Neural progenitor cell (in vitro differentiated cells): ENCODE results near the gene FCMR. TPM values are rescaled to one million over a fixed set of nuclear protein-coding genes. Genes with fewer than 3 reads are reported as not detected.
A peak's percentile ranks its signal among the peaks of the same experiment; 100 is the strongest.

ENCODE experiments used
- DNase-seq: peaks from one replicate; pipeline ENCODE4 v3.0.0-alpha.2; 2016; ENCODE audit warnings: low spot score
- H2AFZ ChIP-seq: fragments of 200-600 bp; sonication (generic); replicated peaks from 2 replicates; pipeline ENCODE4 v1.6.1; 2016; ENCODE audit warnings: antibody characterized with exemption
- H3F3A ChIP-seq: fragments of 200-600 bp; sonication (generic); 2 replicates; pipeline ENCODE4 v1.6.1; 2016; ENCODE audit warnings: antibody characterized with exemption, low read depth
- H3K27ac ChIP-seq: fragments of 200-600 bp; sonication (generic); 2 replicates; pipeline ENCODE4 v1.5.1; 2016; ENCODE audit warnings: mild to moderate bottlenecking
- H3K27me3 ChIP-seq: fragments of 200-600 bp; sonication (generic); 2 replicates; pipeline ENCODE4 v1.6.1; 2016; ENCODE audit warnings: mild to moderate bottlenecking, moderate library complexity
- H3K36me3 ChIP-seq: fragments of 200-600 bp; sonication (generic); 2 replicates; pipeline ENCODE4 v1.5.1; 2016
- H3K4me1 ChIP-seq: fragments of 200-600 bp; sonication (generic); 2 replicates; pipeline ENCODE4 v1.6.1; 2016; ENCODE audit warnings: mixed run types
- H3K4me2 ChIP-seq: fragments of 200-600 bp; sonication (generic); 2 replicates; pipeline ENCODE4 v1.6.1; 2016
- H3K4me3 ChIP-seq: fragments of 200-600 bp; sonication (generic); 2 replicates; pipeline ENCODE4 v1.5.1; 2016
- H3K79me2 ChIP-seq: fragments of 200-600 bp; sonication (generic); 2 replicates; pipeline ENCODE4 v1.6.1; 2016; ENCODE audit warnings: low read depth
- H3K9ac ChIP-seq: fragments of 200-600 bp; sonication (generic); 2 replicates; pipeline ENCODE4 v1.6.1; 2016
- H3K9me3 ChIP-seq: fragments of 200-600 bp; sonication (generic); 2 replicates; pipeline ENCODE4 v1.5.1; 2016; ENCODE audit warnings: low read depth
- H4K20me1 ChIP-seq: fragments of 200-600 bp; sonication (generic); 2 replicates; pipeline ENCODE4 v1.6.1; 2016; ENCODE audit warnings: low read depth
- H3K27ac Mint-ChIP-seq: 3 replicates; pipeline ENCODE4 v1.8.0; 2021; ENCODE audit warnings: mixed read lengths
- H3K27me3 Mint-ChIP-seq: 2 replicates; pipeline ENCODE4 v1.8.0; 2022; ENCODE audit warnings: low read depth, mild to moderate bottlenecking, inconsistent platforms, moderate library complexity, mixed read lengths; ENCODE audit not compliant: insufficient read depth
- H3K36me3 Mint-ChIP-seq: 3 replicates; pipeline ENCODE4 v1.8.0; 2021; ENCODE audit warnings: mixed read lengths
- H3K4me1 Mint-ChIP-seq: 3 replicates; pipeline ENCODE4 v1.8.0; 2021; ENCODE audit warnings: mixed read lengths
- H3K4me3 Mint-ChIP-seq: 3 replicates; pipeline ENCODE4 v1.8.0; 2021; ENCODE audit warnings: mild to moderate bottlenecking, moderate library complexity, mixed read lengths
- H3K9me3 Mint-ChIP-seq: 3 replicates; pipeline ENCODE4 v1.8.0; 2020; ENCODE audit warnings: mixed read lengths
- EZH2 ChIP-seq: fragments of 200-600 bp; sonication (generic); IDR thresholded peaks from 2 replicates; pipeline ENCODE4 v1.6.1; 2017; ENCODE audit warnings: antibody characterized with exemption, mild to moderate bottlenecking, moderate library complexity
- EZH2phosphoT487 ChIP-seq: fragments of 200-600 bp; sonication (generic); IDR thresholded peaks from 2 replicates; pipeline ENCODE4 v1.6.1; 2017; ENCODE audit warnings: antibody characterized with exemption
- total RNA-seq: library from RNA; depleted of rRNA; stranded (reverse); fragments of >200 nt; gene quantifications from 2 replicates; pipeline ENCODE4 v1.2.3, GENCODE V29; 2015; ENCODE audit warnings: low replicate concordance
- TF ChIP-seq, protein P1 (sequence below): fragments of 200-600 bp; sonication (generic); IDR thresholded peaks from 2 replicates; pipeline ENCODE4 v1.5.1; 2017; ENCODE audit warnings: antibody characterized with exemption, mild to moderate bottlenecking

FCMR gene
- total RNA-seq, 1 donor from 2014 or later = not detected

DNA sequence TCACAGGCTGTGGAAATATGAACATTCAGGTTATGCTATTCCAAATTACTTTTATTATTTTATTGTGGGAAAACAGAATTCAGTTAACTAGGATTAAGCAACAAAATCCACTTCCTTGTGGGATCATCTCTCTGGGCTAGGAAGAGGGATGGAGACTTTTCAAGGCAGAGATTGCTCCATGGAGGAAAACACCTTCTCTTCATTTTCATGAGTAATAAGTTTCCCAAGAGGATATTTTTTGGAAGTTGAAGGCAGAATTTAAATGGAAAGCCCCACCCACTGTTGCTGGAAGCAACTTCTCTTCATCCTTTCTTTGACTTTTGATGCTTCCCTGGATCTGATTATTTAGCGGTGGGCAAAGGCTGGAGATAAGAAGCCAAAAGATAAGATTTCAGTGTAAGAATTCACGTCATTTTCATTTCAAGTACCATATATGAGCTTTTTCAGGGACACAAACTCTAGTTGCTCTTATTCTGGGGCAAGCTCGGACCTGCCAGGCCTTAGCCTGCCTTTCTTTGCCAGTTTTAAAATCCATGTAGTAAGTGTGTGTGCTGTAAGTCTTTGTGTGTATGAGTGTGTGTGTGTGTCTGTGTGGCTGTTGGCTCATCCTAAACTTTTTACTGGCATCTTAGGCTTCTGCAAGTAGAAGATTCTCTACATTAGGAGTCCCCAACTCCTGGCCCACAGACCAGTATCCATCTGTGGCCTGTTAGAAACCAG, 36.2 kb downstream of the FCMR start:
- H3F3A ChIP-seq = no peaks in the 10 kb centered on the region
- H3K27ac Mint-ChIP-seq = peak overlapping the region; percentile 43
- H4K20me1 ChIP-seq = no peaks in the 10 kb centered on the region
- no peak overlapping the region for H3K4me3 ChIP-seq
- H3K4me1 Mint-ChIP-seq = no peaks in the 10 kb centered on the region
- no peak overlapping the region for H2AFZ ChIP-seq
- no peak for DNase-seq
- H3K79me2 ChIP-seq = no peaks in the 10 kb centered on the region
- no peaks in the 10 kb centered on the region for H3K9me3 ChIP-seq
- no peaks in the 10 kb centered on the region for H3K36me3 Mint-ChIP-seq
- no peaks in the 10 kb centered on the region for H3K27me3 Mint-ChIP-seq
- no peaks in the 10 kb centered on the region for H3K9me3 Mint-ChIP-seq
- H3K4me1 ChIP-seq = no peaks in the 10 kb centered on the region
- H3K27ac ChIP-seq = no peak overlapping the region
- no peak overlapping the region for H3K9ac ChIP-seq
- no peak overlapping the region for H3K4me3 Mint-ChIP-seq
- H3K4me2 ChIP-seq = no peak overlapping the region
- no peaks in the 10 kb centered on the region for H3K27me3 ChIP-seq
- H3K36me3 ChIP-seq = no peaks in the 10 kb centered on the region
- TF ChIP-seq, protein P1, sequence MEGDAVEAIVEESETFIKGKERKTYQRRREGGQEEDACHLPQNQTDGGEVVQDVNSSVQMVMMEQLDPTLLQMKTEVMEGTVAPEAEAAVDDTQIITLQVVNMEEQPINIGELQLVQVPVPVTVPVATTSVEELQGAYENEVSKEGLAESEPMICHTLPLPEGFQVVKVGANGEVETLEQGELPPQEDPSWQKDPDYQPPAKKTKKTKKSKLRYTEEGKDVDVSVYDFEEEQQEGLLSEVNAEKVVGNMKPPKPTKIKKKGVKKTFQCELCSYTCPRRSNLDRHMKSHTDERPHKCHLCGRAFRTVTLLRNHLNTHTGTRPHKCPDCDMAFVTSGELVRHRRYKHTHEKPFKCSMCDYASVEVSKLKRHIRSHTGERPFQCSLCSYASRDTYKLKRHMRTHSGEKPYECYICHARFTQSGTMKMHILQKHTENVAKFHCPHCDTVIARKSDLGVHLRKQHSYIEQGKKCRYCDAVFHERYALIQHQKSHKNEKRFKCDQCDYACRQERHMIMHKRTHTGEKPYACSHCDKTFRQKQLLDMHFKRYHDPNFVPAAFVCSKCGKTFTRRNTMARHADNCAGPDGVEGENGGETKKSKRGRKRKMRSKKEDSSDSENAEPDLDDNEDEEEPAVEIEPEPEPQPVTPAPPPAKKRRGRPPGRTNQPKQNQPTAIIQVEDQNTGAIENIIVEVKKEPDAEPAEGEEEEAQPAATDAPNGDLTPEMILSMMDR = no peak
- TF ChIP-seq EZH2phosphoT487 (no peak), EZH2 (no peak)

DNA sequence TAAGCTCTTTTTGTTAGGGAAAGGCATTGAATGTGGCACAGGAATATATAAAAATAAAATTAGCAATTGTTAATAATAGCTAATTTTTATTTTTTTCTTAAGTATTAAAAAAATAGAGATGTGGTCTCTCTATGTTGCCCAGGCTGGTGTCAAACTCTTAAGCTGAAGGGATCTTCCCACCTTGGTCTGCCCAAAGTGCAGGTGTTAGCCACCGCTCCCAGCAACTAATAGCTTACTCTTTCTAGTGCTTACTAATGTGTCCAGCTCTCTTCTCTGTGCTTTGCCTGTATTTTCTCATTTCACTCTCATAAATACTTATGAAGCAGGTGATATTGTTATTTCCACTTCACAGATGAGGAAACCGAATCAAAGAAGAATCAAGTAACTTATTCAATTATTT, 37.9 kb downstream of the FCMR start:
- DNase-seq = no peak
- H3K4me3 ChIP-seq = no peak overlapping the region
- Mint-ChIP-seq H3K9me3 (no peaks in the 10 kb centered on the region), H3K27ac (no peak overlapping the region), H3K4me1 (no peaks in the 10 kb centered on the region), H3K27me3 (no peaks in the 10 kb centered on the region), H3K4me3 (no peak overlapping the region), H3K36me3 (no peaks in the 10 kb centered on the region)
- no peak overlapping the region for H2AFZ ChIP-seq
- H3K79me2 ChIP-seq = no peaks in the 10 kb centered on the region
- H3K9ac ChIP-seq = no peak overlapping the region
- no peak overlapping the region for H3K4me2 ChIP-seq
- H4K20me1 ChIP-seq = no peaks in the 10 kb centered on the region
- no peak for TF ChIP-seq EZH2
- TF ChIP-seq, protein P1 = no peak
- no peak for TF ChIP-seq EZH2phosphoT487
- H3K9me3 ChIP-seq = peaks cover 3% of the 10 kb centered on the region
- H3K27me3 ChIP-seq = no peaks in the 10 kb centered on the region
- H3K36me3 ChIP-seq = no peaks in the 10 kb centered on the region
- no peaks in the 10 kb centered on the region for H3F3A ChIP-seq
- H3K4me1 ChIP-seq = no peaks in the 10 kb centered on the region
- no peak overlapping the region for H3K27ac ChIP-seq

DNA sequence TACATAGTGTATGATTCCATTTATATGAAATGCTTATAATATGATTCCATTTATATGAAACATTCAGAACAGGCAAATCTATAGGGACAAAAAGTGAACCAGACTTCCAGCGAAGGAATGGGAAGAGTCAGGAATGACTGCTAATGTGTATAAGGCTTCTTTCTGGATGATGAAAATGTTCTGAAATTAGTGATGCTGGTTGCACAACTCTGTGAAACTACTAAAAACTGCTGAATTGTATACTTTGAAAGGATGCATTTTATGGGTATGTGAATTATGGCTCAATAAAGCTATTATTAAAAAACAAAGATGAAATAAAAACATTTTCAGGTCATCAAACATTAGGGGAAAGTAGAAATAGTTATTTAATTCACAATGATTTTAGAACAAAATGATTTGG, 38.6 kb downstream of the FCMR start:
- Mint-ChIP-seq H3K27ac (no peak overlapping the region), H3K4me3 (no peak overlapping the region), H3K4me1 (no peaks in the 10 kb centered on the region), H3K36me3 (no peaks in the 10 kb centered on the region), H3K27me3 (peaks cover 2% of the 10 kb centered on the region), H3K9me3 (peaks cover 6% of the 10 kb centered on the region)
- no peak for DNase-seq
- Histone ChIP-seq H3K4me3 (no peak overlapping the region), H4K20me1 (no peaks in the 10 kb centered on the region), H3K27me3 (no peaks in the 10 kb centered on the region), H3K9me3 (peaks cover 5% of the 10 kb centered on the region), H2AFZ (no peak overlapping the region), H3K9ac (no peak overlapping the region), H3K4me1 (no peaks in the 10 kb centered on the region), H3F3A (no peaks in the 10 kb centered on the region), H3K4me2 (no peak overlapping the region), H3K36me3 (no peaks in the 10 kb centered on the region), H3K27ac (no peak overlapping the region), H3K79me2 (no peaks in the 10 kb centered on the region)
- TF ChIP-seq, protein P1 = no peak
- TF ChIP-seq EZH2phosphoT487 = no peak
- TF ChIP-seq EZH2 = no peak
